Activated CD4-positive, alpha-beta T cell treated with anti-CD3 and anti-CD28 coated beads, Interleukin-2, Interleukin-6, amounts not matched to agents 100 ng/mL and 50 ng/mL, durations not matched to agents 16 hours and 8 hours (primary cell): Measurements from ENCODE around the gene INSYN1.

ENCODE experiments used
- DNase-seq: peaks from one replicate; pipeline ENCODE4 v3.0.0-alpha.2; 2020

The INSYN1 gene

DNA sequence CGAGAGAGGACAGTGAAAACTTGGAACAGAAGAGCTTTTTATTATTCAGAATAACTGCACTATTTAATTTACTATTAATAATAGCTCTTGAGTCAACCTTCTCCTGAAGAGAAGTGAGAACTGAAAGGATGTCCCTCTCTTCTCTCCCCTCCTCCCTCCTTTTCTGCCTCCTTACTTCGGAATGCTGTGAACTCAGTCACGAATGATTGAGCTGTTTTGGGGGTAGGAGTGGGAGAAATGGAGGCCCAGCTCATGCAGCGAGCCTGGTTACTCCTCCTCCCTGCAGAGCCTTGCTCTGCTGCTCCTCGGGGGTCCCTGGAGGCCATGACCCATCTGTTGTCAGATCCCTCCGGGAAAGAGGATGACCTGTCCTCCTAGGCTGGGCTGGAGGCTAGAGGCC lies 20.3 kb upstream of the INSYN1 start:
- no peak for DNase-seq

DNA sequence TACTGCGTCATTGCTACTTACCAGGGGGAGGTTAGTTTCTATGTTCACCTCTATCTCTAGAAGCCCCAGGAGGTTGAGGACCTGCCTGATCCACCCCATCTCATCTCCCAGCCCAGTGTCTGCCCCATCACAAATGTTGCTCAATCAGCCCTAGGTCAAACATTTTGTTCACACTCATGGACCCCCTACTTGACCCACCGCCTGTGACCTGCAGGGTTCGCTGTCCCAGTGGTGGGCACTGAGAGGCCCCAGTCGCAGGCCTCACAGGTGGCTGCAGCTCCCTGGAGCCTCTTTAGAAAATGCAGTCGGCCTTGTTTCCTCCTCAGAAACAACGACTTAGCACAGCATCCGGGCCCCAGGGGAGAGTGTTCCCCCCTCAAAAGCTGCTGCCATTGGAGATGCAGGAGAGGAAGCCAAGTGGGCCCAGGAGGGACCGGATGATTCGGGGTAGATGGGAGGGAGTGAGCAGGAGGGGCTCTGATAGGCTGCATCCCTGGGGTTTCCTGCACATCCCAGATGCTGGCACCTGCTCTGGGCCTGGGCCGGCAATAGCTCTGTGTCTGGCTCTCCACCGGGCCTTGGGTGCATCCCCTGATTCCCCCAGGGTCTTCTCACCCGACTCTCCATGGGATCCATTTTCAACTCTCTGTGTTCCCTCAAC lies 18.4 kb upstream of the INSYN1 start:
- no peak for DNase-seq

DNA sequence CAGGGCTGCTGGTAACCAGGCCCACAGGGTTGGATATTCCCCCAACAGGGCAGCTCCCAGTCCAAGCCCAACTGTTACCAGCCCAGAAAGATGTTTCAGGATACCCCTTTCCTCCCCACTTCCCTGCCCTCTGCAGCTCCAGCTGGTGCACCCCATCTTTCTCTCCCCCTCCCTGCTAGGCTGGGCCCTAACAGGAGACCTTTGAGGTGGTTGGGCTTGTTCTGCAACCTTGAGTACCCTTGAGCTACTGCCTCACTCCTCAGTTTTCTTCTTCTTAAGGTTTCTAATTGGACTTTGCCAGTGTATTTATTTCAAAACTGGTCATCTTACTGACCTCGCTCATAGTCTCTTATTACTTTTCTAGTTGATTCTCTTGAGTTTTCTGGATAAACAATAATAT lies 16.9 kb upstream of the INSYN1 start:
- no peak for DNase-seq

DNA sequence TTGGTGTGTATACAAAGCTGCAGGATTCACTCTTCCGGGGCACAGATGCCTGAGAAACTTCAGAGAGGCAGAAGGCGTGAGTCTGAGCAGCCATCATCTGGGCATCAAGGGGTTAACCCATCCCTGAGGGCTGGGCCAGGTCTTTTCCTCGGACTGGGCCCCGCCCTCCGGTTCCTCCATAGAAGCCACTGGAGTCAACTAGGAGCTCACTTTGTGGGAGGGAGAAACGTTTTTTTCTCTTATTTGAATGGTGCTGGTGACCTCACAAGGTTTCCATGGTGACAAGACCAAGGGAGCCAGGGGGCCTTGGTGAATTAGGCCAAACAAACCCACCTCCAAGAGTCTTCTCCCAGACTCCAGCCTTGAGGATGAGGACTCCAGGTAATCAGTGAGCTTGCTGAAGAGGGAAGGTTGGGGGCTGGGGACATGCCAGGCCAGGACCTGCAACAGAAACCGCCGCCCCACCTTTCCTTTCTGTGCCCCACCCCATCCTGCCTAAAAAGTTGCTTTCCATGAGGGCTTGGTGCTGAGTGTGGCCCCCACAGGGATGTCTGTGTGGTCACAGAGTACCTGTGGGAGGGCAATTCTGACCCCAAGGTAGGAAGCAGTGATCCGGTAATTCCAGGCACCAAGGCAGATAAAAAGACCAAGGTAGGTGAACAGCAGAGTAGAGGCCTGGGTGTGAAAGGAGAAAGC lies 14.8 kb upstream of the INSYN1 start:
- DNase-seq, result no peak

DNA sequence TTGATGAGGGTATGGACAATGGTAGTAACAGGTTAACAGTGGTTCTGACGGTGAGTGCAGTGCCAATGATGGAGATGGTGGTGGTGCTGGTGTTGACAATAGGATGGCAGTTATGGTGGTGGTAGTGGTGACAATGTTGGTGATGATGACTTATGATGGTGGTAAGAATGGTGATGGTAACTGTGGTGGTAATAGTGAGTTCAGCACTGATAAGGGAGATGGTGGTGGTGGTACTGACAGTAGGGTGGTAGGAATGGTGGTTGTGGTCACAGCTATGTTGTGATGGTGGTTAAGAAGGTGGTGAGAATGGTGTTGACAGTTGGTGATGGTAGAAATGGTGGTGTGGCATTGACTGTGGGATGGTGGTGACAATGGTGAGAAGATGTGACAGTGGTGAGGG lies 13.4 kb upstream of the INSYN1 start:
- no peak for DNase-seq

DNA sequence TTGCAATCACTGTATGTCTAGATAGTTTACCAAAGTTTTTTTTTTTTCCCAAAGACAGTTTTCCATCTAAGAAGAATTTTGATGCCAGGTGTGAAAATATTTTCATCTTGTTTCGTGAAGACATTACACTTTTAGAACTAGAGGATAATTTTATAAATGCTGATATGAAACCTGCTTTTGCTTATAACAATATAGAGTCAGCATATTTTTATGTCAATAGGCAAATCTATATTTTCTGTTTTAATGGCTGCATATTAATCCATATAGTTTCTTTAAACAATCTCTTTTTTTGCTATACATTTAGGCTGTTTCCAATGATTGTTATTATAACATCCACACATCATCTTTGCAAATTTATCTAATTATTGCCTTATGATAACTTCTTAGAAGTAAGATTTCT lies 12.6 kb upstream of the INSYN1 start:
- DNase-seq, result no peak

DNA sequence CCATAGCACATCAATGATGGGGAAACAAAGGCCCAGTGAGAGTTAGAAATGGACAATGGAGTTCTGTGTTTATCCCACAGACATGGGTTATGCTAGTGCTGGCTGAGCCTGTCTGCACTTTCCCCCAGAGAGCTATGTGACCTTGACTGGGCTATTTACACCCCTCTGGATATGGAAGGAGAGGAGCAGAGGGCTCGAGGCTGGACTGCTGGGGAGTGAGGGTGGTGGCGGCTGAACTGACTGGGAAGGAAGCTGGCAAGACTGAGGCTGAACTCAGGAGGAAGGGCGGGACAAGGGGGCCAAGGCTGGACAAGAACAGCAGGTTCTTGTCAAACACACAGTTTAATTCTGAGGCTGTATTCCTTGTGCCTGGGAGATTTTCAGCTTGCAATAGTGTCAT lies 10.8 kb upstream of the INSYN1 start:
- DNase-seq, result no peak

DNA sequence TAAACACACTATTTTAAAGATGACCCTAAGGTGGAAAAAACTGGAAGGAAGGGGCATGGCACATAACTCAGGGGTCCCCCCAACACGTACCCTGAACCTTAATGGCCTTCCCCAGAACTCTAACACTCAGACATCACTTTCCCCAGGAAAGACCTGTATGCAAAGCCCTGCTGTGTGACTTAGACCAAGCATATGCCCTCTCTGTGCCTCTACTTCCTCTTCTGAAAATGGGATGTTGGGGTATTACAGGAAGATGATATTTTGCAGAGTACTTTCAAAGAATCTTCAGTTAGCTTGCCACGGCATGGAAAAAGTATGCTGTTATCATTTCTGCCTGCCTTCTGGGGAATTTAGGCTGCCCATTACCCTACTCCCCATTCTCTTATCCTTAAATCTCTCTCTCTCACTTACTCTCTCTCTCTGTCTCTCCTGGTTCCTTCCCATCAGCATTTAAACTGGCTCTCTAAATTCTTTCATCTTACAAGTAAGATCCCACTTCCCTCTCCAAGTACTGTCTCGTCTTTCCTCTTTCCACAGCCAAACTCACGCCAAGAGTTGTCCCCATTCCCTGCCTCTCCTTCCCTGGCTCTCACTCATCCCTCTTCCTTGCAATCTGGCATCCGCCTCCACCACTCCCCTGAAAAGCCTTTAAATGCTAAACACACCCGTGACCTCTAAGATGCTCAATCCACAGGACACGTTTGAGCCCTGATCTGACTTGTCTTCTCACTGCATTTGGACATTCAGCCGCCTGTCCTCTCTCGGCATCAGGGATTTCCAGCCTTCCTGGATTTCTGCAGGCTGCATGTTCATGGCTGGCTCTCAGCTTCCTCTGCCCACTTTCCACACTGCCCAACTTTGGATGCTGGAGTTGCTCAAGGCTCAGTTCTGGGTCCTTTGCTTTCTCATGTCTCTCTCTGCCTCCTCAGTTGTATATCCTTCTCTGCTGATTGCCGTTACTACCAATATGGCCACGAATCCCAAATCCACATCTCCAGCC lies 7.5 kb upstream of the INSYN1 start:
- DNase-seq, result no peak

DNA sequence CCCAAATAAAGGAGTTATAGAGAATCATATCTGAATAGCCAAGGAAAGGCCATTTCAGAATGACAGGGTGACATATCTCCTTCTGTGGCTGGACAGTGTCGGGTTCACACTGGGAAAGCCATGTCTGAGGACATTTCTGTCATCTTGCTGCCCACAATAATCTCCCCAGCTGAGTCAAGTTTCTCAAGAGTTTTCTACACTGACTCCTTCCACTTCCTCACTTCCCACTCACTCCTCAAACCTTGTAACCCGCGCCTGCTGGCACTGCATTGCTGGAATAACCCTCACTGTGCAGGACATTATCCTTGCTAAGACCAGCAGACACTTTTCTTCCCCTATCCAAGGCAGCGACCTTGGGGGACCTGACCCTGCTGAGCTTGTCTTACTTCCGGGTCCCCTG lies 5.3 kb upstream of the INSYN1 start:
- no peak for DNase-seq

DNA sequence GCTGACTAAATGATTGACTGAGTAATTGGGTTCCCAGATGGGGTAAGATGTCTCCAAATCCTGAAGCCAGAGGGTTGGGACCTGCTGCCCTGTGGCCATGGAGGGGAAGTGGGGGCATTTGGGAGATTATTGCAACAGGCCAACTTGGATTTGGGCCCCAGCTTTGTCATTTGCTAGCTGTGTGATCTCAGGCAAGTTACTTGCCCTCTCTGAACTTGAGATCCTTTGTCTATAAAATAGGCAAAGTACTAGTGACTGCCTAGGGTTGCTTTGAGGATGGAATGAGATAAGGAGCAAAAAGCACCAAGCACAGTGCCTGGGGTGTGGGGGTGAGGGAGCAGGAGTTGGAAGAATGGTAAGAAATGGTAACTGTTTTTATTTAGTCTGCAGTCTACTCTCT lies 4.4 kb upstream of the INSYN1 start:
- DNase-seq, result no peak

DNA sequence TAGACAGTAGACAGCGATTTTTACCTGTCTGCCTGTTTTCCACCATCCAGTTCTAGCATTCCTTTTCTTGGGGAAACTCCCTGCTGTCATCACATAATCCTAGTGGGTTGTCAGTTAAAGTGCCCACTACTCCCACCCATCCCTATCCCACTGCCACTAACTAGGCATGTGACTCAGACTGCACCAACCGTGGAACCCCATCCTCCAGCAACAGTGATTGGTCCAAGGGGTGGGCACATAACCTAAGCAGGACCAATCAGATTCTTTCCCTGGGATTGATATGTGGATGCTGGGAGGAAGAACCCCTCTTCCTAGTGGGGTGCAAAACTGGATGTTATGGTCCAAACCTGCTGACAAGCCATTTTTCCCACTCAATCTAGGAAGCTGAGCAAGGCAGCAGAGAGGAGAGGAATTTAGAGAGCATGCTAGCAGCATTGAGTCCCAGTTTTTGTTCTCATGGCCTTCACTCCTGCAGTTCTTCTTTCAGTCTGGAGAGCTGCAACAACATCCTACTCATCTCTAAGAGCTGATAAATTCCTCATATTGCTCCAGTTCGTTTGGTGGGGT lies 3.9 kb upstream of the INSYN1 start:
- no peak for DNase-seq

DNA sequence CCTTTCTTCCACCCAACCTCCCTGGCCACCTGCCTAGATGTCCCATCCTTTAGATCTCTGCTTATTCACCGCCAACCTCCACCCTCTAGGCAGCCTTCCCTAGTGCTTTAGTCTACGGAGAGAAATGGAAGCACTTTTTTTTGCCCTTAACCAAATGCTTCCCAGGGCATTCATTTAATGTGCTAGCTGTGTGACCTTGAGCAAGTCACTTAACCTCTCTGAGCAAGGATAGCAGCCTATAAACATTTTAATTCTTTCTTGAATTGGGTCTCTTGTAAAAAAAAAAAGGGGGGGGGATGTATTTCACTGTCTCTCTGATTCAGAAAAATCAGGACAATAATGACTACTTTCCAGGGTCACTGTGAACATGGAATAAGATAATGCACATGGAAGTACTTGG lies 3.2 kb upstream of the INSYN1 start:
- DNase-seq, result no peak

DNA sequence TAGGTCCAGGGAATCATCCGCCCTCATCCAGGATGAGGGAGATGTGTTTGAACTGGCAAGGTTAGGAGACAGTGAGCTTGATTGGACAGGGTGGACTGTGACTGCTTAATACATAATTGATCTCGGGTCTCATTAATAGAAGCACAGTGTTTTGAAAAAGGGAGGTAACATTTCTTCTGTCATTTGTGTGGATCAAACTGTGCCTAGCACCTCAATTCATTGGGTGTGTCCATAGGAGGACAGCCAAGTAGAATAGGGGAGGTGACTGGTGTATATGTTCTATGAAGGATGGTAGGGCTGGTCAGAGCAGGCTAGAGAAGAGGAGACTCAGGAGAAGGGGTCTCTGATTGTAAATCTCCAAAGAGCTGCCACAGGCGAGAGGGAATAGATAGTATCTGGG lies 2.8 kb upstream of the INSYN1 start:
- DNase-seq, result no peak

DNA sequence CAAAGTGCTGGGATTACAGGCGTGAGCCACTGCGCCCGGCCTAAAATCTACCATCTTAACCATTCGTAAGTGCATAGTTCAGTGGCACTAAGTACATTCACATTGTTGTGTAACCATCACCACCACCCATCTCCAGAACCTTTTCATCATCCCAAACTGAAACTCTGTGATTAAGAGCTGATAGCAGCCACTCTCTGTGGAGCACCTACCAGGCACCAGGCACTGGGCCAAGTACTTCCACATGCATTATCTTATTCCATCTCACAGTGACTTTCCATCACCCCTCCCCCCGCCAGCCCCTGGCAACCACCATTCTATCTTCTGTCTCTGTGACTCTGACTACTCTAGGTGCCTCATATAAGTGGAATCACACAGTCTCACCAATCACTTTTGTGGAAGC lies 2.3 kb upstream of the INSYN1 start:
- no peak for DNase-seq

DNA sequence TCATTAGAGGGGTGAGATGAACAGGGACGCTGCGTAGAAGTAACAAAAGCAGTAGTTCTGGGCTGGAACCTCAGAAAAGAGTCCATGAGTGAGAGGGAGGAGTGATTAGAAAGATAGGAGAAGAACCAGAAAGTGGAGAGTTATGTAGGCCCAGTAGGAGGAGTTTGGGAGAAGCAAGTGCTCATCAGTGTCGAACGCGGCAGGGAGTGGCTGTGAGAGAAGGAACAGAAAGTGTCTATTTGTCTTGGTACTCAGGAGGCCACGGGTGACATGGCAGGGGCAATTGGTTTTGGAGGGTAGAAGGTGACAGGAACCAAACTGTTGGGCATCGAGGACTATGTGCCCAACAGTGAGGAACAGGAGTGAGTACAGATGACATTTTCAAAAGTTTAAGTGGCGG lies 1.3 kb upstream of the INSYN1 start:
- DNase-seq, result no peak

DNA sequence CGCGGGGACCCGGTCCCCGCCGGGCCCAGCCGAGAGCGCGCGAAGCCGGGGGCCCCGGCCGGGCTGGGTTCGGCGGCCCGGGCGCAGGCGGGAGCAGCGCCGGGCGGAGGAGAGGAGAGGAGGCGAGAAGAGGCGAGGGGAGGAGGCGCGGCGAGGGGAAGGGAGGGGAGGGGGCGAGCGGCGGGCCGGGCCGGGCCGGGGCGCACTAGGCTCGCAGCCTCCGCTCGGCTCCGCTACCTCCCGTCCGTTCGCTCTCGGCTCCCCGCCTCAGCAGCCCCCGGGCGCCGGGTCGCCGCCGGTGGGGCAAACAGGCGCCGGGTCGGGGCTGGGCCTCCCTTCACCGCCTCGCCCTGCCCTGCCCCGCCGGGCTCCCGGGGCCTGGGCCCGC lies 351 bp downstream of the INSYN1 start:
- DNase-seq, result no peak

DNA sequence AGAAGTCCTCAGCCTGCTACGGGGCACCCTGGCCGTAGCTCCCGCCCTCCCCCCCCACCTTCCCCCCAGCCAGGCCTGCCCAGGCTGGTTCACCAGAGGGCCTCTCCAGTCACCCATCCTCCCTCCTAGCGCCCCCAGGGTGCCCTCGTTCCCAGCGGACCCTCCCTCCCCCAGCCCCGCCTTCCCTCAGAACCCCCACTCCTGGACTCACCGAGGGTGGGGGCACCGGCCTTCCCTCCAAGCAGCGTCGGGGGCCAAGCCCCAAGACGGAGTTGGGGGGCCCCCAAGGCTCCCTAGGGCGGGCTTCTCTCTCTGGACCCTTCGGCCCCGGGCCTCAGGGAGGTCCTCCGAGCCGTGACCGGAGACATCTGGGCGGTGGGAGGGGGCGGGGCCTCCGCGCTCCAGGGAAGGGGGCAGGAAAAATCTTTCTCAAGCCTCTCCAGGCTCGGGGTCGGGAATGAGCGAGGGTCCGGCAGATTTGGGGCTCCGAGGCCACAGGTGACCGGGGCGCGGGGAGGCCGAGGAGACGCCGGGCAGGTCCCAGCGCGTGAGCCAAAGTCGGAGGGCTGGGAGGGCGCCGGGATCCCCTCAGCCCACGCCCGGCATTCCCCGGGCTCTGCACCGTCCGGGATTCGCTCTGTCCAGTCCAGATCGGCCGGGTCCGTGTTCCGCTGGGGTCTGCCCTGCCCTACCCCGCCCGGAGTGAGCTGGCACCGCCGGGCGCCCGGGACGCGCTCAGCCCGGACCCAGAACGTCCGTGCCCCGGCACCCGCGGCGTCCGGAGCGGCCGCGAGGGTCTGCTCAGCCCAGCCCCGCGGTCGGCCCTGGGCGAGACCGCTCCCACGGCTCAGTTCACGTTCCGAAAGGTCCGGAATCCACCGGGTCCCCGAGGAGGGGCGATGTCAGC lies 999 bp downstream of the INSYN1 start:
- DNase-seq, result no peak

DNA sequence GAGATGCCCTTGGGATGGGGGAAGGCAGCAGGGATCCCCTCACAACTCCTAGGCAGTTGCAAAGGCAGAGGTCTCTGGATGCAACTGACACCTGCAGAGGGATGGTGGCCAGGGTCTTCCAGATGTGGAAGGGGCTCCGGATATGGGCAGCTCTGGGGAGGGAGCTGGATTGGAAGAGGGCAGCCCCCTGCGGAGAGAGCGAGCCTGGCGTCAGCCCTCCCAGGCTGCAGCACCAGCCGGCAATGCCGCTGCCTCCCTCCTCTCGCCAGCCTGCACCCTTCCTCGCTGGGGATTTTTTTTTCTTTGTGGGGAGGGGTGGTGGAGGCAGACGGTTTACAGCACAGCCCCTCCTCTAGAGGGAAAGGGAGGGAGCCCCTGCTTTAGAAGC lies 1.6 kb downstream of the INSYN1 start:
- no peak for DNase-seq

DNA sequence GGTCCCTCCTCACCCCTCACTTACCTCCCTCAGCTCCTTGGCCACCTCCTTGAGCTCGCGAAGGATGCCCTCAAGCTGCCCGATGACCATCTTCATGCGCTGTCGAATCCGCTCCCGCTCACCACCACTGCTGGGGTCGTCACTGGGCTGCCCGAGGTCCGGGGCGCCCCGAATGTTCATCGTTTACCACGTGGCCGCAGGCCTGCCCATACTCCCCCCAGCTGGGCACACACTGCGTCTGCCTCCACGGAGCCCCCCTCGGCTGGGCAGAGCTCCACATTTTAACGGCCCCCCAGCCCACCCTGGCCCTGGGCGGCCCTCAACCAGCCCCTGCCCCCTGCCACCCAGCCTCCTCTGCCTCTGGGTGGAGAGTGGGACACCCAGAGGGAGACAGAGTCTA lies 2.2 kb downstream of the INSYN1 start:
- no peak for DNase-seq

DNA sequence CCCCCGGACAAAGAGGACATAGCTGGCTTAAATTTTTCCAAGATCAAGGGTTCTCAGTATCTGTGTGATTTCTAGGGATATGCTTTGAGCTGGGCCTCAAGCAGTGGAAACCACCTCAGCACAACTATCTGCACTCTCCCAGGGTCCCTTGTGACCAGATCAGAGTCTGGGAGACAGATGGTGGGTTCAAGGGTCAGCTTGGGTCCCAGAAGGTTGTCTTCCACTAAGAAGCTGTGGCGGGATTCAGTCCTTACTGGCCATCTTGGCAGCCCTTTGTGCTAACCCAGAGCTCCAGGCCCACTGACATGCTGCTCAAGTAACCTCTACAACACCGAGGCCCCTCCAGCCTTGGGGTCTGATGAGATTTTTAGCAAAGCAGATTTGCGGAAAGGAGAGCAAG lies 2.7 kb downstream of the INSYN1 start:
- no peak for DNase-seq

DNA sequence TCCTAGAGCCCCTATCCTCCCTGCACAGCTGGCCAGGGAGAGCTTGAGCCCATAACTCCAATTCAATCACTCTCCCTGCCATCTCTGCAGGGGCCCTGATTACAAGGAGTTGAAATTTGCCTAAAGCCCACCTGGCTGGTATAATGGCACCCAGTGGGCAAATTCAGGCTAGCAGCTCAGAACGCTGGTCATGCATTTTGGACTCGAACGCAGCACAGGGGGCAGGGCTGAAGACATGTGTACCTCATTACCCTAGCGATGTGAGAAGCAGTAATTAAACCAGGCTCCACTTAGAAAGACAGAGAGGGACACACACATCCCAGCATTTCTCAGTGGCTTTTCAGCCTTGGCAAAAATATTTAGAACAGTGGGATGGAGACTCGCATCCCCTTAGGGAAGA lies 3.2 kb downstream of the INSYN1 start:
- DNase-seq, result no peak

DNA sequence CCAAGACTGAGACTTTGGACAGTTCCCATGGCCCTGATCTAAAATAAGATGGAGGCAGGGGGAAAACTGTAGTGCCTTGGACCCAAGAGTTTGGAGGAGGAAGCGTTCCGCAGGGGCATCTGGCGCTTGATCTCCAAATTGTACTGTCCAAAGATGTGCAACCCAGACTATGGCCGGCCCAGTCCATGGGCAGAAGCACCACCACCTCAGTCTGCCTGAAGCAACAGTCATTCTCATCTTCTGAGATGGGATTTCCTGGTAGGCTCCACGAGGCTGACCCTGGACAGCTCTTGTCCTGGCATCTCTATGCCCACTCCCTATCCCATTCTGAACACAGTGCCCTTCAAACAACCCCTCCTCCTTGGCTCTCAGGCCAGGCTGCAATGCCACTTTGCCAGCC lies 3.6 kb downstream of the INSYN1 start:
- DNase-seq, result no peak

DNA sequence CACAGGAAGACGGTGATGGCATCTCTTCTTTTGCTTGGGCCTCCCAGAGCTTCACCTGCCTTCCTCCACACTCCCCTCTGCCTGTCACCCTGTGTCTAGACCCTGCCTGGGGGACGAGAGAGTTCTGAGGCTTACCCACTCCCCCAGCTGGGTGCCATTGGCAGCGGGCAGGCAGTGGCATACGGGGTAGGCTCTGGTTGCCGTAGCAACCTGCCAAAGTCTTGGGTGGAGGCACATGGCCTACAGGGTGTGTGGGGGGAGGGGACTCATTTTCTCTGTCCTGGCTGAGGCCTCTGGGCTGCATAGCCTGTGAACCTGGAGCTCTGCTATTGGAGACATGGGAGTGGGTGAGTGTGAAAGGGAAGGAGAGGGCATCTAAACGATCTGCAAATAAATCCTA lies 4.4 kb downstream of the INSYN1 start:
- DNase-seq, result no peak
